Measurements from ENCODE around the gene ZNF488. TPM values are rescaled to one million over a fixed set of nuclear protein-coding genes. Genes with fewer than 3 reads are reported as not detected.

Gene ZNF488
- total RNA-seq, 2 donors from 2014 or later, result 0.53 to 1.2 TPM

DNA sequence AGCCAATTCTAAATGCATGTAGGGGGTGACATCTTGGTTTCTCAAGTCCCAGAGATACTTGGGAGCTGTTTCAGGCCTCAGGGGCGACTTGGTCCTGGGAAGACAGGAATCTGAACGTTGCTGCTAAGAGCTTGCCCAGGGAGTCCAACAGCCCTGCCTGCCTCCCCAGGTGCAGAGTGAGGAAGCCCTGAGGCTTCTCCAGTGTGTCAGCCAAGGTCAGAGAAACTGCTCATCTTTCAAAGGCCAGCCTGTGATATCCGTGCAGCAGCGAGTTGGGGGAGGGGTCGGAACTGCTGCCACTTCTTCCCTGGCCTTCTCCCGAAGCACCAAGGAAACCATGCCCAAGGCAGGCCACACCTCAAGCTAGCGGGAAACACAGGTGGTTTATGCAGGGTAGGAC lies 52.1 kb downstream of the ZNF488 start:
- 77 to 79% methylated on average over 3 to 7 of the region's 7 CpGs for WGBS, 2 experiments (ENCODE audit: insufficient coverage in 1 of 2, insufficient read length in 1 of 2)
- no peaks in the 10 kb centered on the region for H3K36me3 ChIP-seq (ENCODE audit: control insufficient read depth, insufficient read depth, low read length)
- H3K27me3 Mint-ChIP-seq (ENCODE audit: insufficient read depth), result peaks cover 5% of the 10 kb centered on the region

DNA sequence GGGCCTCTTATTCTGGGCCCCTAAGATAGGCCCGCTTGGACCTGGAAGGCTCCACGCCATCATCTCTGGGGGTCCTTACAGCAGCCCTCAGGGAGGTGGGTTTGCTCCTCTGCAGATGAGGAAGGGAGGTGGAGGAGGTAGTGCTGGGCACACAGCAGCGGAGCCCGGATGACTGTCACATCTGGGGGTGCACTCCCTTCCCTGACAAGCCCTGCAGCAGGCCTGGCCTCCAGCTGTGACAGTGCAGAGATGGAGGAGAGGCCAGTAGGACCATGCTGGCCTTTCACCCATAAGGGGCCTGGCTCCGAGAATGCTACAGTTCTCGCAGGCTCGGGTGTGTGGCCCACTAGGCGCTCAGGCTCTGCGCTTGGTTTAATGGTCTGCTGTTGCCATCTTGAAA lies 52.6 kb downstream of the ZNF488 start:
- 95 to 100% methylated on average over 4 to 9 of the region's 9 CpGs for WGBS, 2 experiments (ENCODE audit: insufficient coverage in 1 of 2, insufficient read length in 1 of 2)
- H3K4me3 Mint-ChIP-seq, result no peak overlapping the region
- H3K27ac Mint-ChIP-seq, result no peak overlapping the region
- H3K27ac ChIP-seq (ENCODE audit: low read depth, low read length), result no peak overlapping the region
- H3K4me1 ChIP-seq (ENCODE audit: control insufficient read depth, insufficient read depth, low read length), result no peaks in the 10 kb centered on the region
- H3K36me3 Mint-ChIP-seq (ENCODE audit: low read depth), result no peaks in the 10 kb centered on the region
- TF ChIP-seq CTCF (conservative IDR thresholded peaks at IDR 0.05), result no peak
- H3K9ac ChIP-seq (ENCODE audit: extremely low read depth, low read length, poor library complexity, severe bottlenecking), result no peak overlapping the region
- no peaks in the 10 kb centered on the region for H3K27me3 ChIP-seq (ENCODE audit: control insufficient read depth, insufficient read depth, low read length, poor library complexity, severe bottlenecking)
- H3K27me3 Mint-ChIP-seq (ENCODE audit: insufficient read depth), result peaks cover 5% of the 10 kb centered on the region
- no peaks in the 10 kb centered on the region for H3K9me3 ChIP-seq (ENCODE audit: control insufficient read depth, low read length)
- H3K36me3 ChIP-seq (ENCODE audit: control insufficient read depth, insufficient read depth, low read length), result no peaks in the 10 kb centered on the region
- no peak overlapping the region for H3K4me3 ChIP-seq (ENCODE audit: low read length)
- DNase-seq, result no peak
- H3K9me3 Mint-ChIP-seq, result peaks cover 3% of the 10 kb centered on the region
- no peaks in the 10 kb centered on the region for H3K4me1 Mint-ChIP-seq

More for the DNA sequence above, 52.1 kb downstream of the ZNF488 start:
- TF ChIP-seq CTCF (conservative IDR thresholded peaks at IDR 0.05), result no peak
- Mint-ChIP-seq H3K4me3 (no peak overlapping the region), H3K9me3 (peaks cover 3% of the 10 kb centered on the region), H3K4me1 (no peaks in the 10 kb centered on the region), H3K36me3 (ENCODE audit: low read depth) (no peaks in the 10 kb centered on the region), H3K27ac (no peak overlapping the region)
- Histone ChIP-seq H3K9me3 (ENCODE audit: control insufficient read depth, low read length) (no peaks in the 10 kb centered on the region), H3K27me3 (ENCODE audit: control insufficient read depth, insufficient read depth, low read length, poor library complexity, severe bottlenecking) (no peaks in the 10 kb centered on the region), H3K4me3 (ENCODE audit: low read length) (no peak overlapping the region), H3K9ac (ENCODE audit: extremely low read depth, low read length, poor library complexity, severe bottlenecking) (no peak overlapping the region), H3K4me1 (ENCODE audit: control insufficient read depth, insufficient read depth, low read length) (no peaks in the 10 kb centered on the region), H3K27ac (ENCODE audit: low read depth, low read length) (no peak overlapping the region)
- no peak for DNase-seq

DNA sequence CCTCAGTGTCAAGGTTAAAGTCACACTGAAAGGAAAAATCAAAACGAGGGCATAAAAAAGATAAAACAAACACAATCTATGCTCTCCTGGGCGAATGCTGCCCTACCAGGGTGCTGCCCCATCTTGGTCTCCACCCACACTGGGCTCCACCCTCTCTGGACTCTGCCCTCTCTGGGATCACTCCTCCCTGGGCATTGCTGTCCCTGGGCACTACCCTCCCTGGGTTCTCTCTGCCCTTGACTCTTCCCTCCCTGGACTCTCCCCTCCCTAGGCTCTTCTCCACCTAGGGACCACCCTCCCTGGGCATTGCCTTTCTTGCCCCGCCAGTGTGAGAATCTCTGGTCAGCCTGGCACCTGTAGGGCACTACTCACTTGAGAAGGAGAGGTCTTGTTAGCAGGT lies 53.3 kb downstream of the ZNF488 start:
- Mint-ChIP-seq H3K4me3 (no peak overlapping the region), H3K36me3 (ENCODE audit: low read depth) (no peaks in the 10 kb centered on the region), H3K4me1 (no peaks in the 10 kb centered on the region), H3K27me3 (ENCODE audit: insufficient read depth) (peaks cover 5% of the 10 kb centered on the region), H3K27ac (no peak overlapping the region), H3K9me3 (peaks cover 3% of the 10 kb centered on the region)
- no peak for DNase-seq
- Histone ChIP-seq H3K9ac (ENCODE audit: extremely low read depth, low read length, poor library complexity, severe bottlenecking) (no peak overlapping the region), H3K9me3 (ENCODE audit: control insufficient read depth, low read length) (no peaks in the 10 kb centered on the region), H3K4me1 (ENCODE audit: control insufficient read depth, insufficient read depth, low read length) (no peaks in the 10 kb centered on the region), H3K27me3 (ENCODE audit: control insufficient read depth, insufficient read depth, low read length, poor library complexity, severe bottlenecking) (no peaks in the 10 kb centered on the region), H3K36me3 (ENCODE audit: control insufficient read depth, insufficient read depth, low read length) (no peaks in the 10 kb centered on the region), H3K4me3 (ENCODE audit: low read length) (no peak overlapping the region), H3K27ac (ENCODE audit: low read depth, low read length) (no peak overlapping the region)
- no peak for TF ChIP-seq CTCF (conservative IDR thresholded peaks at IDR 0.05)
- WGBS, 2 experiments (ENCODE audit: insufficient coverage in 1 of 2, insufficient read length in 1 of 2), result 86 to 87% methylated on average over 3 of the region's 3 CpGs

Measured in endodermal cell (in vitro differentiated cells).